ENCODE data around the gene FNBP1.

DNA sequence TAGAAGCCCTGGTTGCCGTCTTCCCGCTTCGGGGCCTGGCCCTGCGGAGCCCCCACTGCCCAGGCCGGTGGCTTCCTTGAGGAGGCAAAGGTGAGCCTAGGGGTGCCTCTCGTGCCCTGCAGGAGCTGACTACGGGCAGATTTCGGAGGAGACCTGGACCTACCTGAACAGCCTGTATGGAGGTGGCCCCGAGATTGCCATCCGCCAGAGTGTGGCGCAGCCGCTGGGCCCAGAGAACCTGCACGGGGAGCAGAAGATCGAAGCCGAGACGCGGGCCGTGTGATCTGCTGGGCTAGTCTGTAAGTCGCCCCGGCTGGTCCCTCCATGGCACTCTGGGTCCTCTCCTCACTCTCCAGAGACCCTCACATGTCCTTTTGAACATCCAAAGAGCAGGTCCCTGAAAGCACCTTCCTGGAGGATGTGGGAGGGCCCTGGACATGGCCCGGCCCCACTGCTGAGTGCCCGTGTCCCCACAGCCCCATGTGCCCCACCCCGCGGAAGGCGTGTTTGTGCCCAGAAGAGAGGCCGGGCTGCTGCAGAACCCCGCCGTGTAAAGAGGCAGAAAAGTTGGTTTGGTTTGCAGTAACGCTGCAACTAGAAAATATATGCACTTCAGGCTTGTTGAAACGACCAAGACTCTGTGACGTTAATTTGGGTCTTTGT lies 162.9 kb downstream of the FNBP1 start:
- TF ChIP-seq CTCF (IDR thresholded peaks at IDR 0.05) = no peak
- TF ChIP-seq USF2 (CRISPR knock-in tag; IDR thresholded peaks at IDR 0.05) = no peak
- TF ChIP-seq FOXK1 (CRISPR knock-in tag; IDR thresholded peaks at IDR 0.05) = no peak
- TF ChIP-seq FOXP1 (CRISPR knock-in tag; IDR thresholded peaks at IDR 0.05; ENCODE audit: borderline replicate concordance) = no peak
- TF ChIP-seq, protein P1, sequence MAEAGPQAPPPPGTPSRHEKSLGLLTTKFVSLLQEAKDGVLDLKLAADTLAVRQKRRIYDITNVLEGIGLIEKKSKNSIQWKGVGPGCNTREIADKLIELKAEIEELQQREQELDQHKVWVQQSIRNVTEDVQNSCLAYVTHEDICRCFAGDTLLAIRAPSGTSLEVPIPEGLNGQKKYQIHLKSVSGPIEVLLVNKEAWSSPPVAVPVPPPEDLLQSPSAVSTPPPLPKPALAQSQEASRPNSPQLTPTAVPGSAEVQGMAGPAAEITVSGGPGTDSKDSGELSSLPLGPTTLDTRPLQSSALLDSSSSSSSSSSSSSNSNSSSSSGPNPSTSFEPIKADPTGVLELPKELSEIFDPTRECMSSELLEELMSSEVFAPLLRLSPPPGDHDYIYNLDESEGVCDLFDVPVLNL (CRISPR knock-in tag; IDR thresholded peaks at IDR 0.05; ENCODE audit: borderline replicate concordance, low read depth) = no peak
- no peak for TF ChIP-seq CBFB (CRISPR knock-in tag; IDR thresholded peaks at IDR 0.05; ENCODE audit: low read depth)
